Stimulated activated CD8-positive, alpha-beta memory T cell treated with anti-CD3 and anti-CD28 coated beads, Interleukin-12 subunit alpha, Interleukin-12 subunit beta, amount 100 ng/mL, for 4 hours (primary cell): ENCODE data around the gene PANK1.

Source experiments
- DNase-seq: peaks from one replicate; pipeline ENCODE4 v3.0.0-alpha.2; 2020; ENCODE audit warnings: low read depth

The PANK1 gene

DNA sequence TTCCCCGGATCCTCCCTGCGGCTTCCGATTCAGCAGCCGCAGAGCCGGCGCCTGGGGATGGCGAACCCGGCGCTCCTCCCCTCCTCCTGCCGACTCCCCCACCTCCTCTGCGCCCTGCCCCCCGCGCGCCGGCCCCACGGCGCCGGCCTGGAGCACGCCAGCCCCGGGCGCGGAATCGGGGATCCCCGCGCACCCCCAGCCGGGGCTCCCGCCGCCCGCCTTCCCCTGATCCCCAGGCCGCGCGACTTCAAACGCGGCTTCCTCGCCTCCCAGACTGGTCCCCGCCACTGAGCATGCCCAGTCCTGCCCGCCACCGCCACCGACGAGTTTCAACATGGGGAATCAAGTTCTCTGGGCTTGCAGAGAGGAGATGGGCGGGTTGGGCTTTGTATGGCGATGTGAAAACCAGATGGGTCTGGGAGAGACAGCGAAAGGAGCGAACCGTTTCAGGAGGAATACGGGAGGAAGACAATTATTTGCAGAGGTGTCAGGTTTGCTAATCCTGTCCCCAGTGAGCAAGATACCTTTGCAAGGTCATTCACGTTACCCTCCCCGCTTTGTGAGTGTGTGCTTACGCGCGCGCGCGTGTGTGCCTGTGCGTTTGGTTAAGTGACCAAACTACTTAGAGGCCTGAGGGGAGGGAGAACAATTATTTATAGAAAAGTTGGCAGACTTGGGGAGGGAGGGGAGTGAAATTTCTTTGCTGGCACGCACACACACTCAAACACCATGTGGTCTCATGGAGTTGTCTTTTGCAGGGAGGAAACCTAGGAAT is at the start of gene PANK1:
PANK1 (minus strand) TSS at position 276 of the 775 bp plus-strand sequence. CDS start 351 bp downstream, outside the sequence.
- DNase-seq = peak; percentile 41

DNA sequence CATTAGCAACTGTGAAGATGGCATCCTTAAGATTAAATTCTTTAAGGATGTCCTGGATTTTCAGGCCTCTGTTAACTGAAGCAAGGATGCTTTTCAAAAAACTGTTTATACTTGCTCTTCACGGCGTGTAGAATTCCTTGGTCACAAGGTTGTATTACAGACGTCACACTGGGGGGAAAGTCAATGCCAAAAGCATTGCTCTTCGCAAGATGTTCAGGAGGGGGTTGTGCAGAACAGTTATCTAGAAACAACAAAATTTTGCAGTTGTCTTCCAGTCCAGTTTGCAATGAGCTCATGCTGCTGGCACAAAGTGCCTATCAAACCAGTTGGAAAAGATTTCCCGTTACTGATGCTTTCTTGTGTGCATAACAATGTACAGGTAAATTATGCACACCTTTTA is 48.1 kb upstream of the PANK1 start:
- no peak for DNase-seq

DNA sequence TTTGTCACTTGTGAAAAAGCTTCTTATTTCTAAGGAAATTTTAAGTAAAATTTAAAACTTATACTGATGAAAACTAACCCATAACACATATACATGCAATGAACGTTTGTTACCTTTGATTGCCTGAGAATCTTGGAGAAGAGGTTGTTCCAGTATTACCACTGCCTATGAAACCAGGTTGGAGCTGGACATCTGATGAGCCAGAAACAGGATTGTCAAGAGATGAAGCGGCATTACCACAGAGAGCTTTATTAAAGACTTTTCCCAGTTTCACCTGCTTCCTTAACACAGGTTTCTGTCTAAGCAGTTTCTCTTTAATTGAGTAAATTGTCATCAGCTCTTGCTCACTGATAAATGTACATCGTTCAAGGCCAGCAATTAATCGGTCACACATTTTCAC is 47.4 kb upstream of the PANK1 start:
- DNase-seq = no peak

DNA sequence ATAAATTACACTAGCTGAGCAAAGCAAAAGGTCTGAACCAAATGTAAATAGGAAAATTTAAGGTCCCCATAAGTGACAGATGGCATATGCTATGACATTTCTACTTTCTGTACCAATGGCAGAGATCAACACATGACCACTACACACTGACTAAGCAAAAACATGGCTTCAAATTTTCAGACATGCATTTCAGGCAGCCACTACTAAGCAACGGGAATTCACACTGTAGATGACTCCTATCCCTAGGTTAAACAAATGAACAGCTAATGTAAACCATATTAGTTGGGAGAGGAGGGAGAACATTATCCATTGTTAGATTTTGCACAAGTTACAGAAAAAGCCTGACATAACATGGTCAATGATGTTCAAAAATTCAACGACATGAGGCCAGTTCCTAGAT is 45.0 kb upstream of the PANK1 start:
- no peak for DNase-seq

DNA sequence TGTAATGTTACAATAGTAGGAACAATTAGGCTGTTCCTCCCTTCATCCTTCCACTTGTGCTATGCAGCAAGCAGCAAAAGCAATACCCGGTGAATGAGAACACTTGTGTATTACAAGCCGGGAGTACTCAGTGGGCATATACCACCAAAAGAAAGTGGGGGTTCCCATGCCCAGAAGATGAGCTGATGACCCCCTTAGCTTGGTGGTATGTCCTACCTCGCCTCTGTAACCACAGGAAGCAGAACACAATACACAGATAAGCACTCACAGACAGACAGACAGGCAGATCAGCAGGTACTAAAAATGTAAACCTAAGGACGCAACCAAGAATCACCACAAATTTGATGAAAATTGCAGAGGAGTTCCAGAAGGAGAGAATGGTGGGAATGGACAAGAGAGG is 40.9 kb upstream of the PANK1 start:
- no peak for DNase-seq

DNA sequence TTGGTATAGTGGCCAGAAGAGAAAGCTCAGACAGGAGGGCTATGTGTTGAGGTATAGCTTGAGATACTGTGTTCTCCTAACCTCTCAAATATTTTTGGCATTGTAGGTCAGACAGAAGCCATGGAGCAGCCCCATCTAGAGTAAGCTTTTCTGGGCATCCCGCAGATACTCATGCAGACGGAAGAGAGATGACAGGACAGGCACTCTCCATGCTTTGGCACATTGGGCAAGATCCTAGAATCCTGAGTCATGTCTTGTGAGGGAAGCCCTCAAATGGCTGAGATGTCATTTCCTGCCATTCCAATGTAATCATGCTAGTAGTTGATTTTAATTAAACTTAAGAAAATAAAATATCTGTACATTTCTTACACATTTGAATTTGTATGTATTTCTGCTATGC is 39.6 kb upstream of the PANK1 start:
- no peak for DNase-seq

DNA sequence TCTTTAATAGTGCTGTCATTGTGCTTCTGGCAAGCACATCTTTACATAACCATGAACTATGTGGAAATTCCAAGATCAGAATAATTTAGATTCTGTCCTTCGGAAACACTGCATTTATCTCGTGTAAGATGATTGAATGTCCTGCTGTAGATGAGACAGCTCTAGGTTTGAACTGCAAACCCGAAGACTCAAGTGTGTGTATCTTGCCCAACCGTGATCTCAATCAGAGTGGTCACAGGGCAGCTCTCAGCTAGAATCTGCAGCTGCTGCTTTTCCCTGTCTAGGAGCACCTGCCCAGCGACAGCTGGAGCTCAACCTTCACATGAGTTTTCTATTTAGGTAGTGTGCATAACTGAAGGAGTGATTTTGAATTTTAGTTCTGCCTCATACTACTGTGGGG is 38.8 kb upstream of the PANK1 start:
- no peak for DNase-seq

DNA sequence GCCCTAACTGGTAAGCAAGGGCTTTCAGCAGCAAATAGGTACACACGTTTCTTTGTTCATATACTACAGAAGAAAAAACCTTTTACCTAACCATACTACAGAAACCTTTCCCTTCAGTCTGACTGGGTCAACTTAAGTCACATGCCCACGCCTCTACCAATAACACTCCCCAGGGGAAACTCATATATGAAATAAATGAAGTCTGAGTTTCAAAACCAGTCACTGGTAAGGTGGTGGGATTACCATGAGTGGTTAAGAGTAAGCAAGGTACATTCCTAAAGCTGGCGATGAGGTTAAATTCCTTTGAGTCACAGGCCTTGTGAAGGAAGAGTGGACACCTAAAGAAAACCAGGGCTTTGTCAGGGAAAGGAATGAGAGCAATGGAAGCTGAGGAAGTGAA is 34.9 kb upstream of the PANK1 start:
- no peak for DNase-seq

DNA sequence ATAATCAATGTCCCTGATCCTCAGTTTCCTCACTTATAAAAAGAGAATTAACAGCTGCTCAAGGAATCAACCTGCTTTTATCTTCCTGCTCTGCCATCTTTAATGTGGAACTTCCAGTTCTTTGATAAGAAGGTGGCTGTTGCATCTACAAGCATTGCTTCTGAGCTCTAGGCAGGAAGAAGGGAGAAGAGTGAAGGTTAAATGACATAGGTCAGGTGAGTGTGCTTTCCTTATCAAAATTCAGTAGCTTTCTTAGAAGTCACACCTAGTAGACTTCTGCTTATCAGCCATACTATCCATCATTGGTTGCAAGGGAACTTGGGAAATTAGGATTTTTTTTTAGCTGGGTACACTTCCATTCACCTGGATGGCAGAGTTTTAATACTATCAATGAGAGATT is 32.3 kb upstream of the PANK1 start:
- no peak for DNase-seq

DNA sequence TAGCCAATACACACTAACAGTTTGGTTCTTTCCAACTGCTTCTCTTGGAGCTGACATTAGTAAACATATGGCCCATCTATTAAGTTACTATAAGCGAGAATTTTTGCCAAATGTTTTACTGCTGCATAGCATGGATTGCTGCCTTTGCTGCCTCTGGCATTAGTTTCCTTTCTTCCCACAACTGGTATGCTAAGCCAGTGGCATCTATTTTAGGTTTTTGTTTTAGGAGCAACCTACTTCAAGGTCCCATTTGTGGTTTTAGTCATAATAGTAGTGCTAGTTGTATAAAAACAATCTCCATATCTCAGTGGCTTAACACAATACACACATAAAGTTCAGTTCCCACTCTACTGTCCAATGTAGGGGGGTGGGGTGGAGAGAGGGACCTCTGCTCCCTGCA is 25.9 kb upstream of the PANK1 start:
- no peak for DNase-seq

DNA sequence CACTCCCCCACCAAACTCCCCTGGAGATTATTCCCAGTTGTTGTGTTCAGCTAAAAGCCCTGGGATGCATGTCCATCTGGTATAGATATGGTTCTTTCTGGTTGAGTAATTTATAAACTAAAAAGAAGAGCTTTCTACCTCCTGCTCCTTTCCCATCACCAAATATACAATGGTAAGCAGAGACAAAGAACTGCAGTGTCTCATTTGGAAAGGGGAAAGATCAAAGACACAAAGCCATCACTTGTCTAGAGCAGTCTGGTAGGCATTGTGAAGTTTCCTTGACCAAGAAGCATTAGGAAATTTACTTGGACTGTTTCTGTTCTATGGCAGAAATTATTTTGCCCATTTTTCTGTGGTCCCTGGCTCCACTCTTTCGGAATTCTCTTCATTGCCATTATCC is 24.9 kb upstream of the PANK1 start:
- no peak for DNase-seq

DNA sequence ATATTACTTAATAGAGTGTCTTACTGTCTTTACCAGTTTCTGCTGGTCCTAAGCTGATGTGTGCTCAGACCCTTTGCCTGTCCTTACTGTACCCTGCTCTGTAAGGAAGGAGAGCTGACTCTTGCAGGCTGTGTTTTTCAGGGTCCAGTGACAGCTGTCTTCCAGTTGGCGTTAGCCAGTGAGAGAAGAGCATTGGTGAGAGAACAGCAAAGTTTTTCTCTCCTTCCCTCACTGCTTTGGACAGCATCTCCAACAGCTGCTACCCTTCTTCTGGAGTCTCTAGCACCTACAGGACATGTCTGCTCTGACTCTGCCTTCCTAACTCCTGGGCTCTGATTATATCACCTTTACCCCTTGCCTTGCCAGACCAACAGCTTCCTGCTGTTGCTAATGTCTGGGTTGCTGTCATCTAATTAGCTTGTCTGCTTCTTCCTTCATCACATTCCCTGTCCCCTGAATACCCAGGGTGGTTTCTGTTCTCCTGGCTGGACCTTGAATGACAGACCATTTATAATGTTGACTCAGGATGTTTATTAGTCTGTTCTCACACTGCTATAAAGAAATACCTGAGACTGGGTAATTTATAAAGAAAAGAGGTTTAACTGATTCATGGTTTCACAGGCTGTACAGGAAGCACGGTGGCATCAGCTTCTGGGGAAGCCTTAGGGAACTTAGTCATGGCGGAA is 23.5 kb upstream of the PANK1 start:
- DNase-seq = no peak

DNA sequence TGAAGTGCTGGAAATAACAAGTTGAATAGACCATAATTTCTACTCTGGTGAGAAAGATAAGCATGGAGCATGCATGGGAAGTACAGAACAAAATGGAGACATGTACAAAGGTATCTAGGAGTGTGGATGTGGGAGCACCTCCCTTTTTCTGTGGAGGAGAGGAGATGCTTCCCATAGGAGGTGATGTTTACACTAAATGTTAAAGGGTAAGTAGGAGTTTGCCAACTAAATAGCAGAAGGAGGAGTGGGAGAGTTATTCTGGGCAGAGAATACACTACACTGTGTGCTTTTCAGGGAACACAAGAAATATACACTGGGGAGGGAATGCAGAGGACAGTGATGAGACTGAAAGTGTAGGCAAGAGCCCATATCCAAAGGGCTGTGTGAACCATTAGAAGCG is 21.1 kb upstream of the PANK1 start:
- no peak for DNase-seq

DNA sequence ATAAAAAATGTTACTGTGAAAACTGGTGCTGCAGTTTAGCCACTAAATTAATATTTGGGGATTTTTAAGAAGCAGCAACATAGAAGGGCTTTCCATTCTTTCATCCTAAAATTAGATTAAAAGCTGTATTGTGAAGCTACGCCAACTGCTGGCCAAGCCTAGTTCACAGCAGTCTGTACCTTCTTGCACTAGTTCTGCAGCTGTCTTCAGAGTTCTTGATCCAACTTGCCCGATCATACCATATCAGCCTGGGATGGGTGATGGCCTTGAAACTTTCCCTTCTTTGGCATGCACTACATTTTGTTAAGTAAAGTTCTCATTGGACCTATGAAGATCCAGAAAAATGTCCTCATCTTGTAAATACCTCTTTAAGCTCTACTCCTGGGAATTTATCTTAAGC is 20.3 kb upstream of the PANK1 start:
- DNase-seq = no peak

DNA sequence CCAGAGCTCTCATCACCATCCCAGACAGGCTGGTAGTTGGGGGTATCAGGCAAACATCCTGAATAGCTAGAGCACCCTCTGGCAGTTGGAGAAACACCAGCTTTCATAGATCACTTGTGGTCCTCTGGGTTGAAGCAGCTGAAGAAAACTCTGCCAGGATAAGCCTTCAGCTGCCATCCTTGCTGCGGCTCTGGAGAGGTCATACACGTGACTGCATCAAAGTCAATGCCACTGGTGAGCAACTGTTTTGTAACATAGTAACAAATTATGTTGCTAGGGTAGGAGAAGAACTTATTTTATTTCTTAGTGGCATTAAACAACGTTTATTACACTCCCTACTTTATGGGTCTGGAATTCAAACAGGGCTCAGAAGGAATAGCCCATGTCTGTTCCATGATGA is 19.2 kb upstream of the PANK1 start:
- DNase-seq = no peak

DNA sequence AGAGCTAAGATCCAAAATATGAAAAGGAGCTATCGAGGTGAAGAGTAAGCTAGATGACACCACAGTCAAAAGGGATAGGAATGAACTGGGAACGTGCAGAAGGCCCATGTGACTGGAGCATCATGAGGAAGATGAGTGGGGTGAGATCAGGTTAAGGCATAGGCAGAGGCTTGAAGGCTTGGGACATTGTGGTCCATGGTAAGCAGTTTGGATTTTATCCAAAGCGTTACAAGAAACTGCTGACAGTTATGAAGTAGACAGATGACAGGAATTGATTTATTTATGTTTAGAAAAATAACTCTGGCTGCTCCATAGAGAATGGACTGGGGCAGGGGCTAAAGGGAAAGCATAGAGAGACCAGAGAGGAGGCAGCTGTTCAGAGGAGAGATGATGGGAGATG is 18.1 kb upstream of the PANK1 start:
- DNase-seq = no peak

DNA sequence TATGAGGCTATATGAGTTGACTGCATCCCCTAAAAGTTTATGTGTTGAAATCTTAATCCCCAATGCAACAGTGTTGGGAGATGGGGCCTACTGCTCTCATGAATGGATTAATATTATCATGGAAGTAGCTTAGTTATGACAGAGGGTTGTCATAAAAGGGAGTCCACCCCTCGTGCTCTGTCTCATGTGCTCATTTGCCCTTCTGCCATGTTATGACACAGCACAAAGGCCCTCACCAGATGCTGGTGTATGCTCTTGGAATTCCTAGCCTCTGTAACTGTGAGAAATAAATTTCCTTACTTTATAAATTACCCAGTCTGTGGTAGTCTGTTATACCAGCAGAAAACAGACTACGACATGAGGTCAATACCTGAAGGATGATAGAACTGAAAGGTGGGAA is 17.6 kb upstream of the PANK1 start:
- DNase-seq = no peak

DNA sequence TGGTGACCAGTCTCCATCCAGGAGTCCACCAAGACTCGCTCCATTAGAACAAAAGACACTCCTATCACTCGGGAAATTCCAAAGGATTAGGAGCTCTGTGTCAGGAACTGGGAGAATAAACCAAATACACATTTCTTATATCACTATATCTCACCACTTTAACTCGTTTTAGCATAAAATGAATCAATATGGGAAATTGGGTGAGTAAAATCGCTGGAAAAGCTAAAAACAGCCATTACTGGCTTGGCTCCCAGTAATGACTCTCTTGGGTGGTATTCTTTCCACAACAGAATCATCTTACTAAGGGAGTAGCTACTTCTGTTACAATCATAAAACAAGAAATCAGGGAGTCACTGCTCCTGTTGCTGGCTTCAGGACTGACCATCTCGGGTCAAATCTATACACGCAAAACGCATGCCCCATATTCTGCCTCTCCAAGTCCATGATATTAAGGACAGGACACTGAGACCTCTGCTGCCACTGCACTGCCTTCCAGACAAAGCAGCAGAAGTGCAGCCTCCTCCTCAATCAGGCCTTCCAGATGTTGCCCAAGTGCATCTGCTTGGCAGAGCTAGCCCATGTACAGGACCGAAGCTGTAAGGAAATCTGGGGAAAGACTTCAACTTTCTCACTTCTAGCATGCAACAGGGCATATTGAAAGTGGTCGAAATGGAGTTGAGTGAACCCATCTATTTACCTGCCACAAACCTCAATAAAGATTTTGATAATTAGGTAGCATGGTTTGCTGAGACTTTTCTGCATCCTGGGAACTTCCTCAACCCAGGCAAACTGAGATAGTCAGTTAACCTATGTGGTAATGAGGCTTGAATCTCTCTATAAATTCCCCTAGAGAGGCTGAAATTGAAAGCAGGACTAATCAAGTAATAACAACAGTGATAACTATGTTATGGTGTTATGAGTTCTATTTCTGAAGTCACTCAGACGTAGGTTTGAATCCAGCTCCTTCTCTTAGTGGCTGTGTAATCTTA is 14.4 kb upstream of the PANK1 start:
- DNase-seq = no peak

DNA sequence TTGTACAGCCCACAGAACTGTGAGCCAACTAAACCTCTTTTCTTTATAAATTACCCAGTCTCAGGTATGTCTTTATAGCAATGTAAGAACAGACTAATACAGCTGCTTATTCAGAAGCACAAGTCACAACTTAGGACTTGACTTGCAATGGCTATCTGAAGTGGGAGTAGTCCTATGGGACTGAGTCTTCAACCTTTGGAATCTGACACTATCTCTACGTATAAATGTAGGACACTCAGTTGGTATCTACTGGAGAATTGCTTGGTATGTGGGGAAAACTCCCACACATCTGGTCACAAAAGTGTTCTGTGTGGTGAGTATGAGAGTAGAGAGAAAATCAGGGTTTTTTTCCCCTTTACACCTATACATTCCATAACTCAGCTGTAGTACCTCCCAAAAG is 12.3 kb upstream of the PANK1 start:
- no peak for DNase-seq

DNA sequence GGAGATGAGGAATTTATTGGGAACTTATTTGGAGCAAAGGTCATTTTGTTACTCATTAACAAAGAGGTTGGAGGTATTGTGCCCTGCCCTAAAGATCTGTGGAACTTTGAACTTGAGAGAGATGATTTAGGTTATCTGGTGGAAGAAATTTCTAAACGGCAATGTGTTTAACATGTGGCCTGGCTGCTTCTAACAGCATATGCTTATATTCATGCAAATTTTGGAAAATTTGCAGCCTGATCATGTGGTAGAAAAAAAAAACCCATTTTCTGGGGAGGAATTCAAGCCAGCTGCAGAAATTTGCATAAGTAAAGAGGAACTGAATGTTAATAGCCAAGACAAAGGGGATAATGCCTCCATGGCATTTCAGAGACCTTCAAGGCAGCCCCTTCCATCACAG is 10.7 kb upstream of the PANK1 start:
- DNase-seq = no peak

DNA sequence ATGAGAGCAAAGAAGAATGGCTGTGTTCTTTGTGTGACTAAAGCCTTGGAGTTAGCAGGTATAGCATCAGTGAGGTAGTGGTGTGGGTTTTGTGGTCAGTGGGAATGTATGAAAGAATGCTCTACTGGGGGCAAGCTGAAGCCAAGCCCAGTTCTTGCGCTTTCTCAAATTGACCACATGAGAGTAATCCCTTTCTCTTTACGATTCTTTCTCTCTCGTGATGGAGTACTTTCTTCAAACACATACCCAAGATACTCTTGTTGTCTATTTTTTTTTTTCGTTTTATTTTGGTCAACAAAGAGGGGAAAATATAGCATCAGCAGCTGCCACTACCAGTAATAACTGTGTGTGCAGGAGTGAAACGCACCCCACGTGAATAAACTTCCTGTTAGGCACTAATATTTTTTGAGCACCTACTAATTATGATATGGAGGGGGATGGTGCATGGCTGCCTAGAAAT is 8.4 kb upstream of the PANK1 start:
- no peak for DNase-seq

DNA sequence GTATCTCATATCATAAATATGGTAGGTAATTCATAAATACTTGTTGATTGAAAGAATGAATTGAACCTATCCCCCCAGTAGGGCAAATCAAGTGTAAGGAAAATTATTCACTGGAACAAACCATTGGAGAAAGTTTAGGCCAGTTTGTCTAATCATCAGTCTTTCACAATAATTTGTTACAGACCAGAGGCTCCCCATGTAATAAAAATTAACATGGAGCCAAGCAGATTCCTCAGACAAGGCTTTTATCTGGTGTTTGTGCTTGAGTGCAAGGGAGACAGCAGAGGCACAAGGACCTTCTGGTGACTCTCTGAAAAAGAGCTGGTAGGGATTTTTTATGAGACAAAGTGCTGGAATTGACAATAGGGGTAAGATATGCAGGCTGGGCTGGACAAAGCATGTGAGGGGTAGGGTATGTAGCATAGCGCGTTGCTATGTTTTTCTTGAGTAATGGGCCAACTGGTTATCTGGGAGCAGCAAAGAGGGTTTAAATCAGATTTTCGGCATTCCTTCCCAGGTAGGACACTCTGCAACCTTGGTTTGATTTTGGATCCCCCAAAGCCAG is 7.8 kb upstream of the PANK1 start:
- DNase-seq = no peak
